Left ventricle myocardium inferior (tissue), 1 donor: ENCODE measurements around the gene FAT1. TPM values are rescaled to one million over a fixed set of nuclear protein-coding genes. Genes with fewer than 3 reads are reported as not detected.
"Not testable (repeated sequence)": the region's sequence is repeated elsewhere in the genome, so short reads cannot be mapped to it uniquely, and the experiment has no call there.

Experiments
- DNase-seq: peaks from one replicate; pipeline ENCODE4 v3.0.0-alpha.2; 2020
- H3K27ac ChIP-seq: fragments of 200-600 bp; replicated peaks from 2 replicates; pipeline ENCODE4 v1.8.0; 2021
- H3K27me3 ChIP-seq: fragments of 200-600 bp; 2 replicates; pipeline ENCODE4 v1.8.0; 2021; ENCODE audit warnings: low read depth
- H3K36me3 ChIP-seq: fragments of 200-600 bp; 2 replicates; pipeline ENCODE4 v1.8.0; 2021
- H3K4me1 ChIP-seq: fragments of 200-600 bp; 2 replicates; pipeline ENCODE4 v1.8.0; 2021
- H3K4me3 ChIP-seq: fragments of 200-600 bp; 2 replicates; pipeline ENCODE4 v1.8.0; 2021; ENCODE audit warnings: mild to moderate bottlenecking, moderate library complexity
- H3K9me3 ChIP-seq: fragments of 200-600 bp; replicated peaks from 2 replicates; pipeline ENCODE4 v1.8.0; 2021
- CTCF ChIP-seq: fragments of 200-600 bp; IDR thresholded peaks from 2 replicates; pipeline ENCODE4 v1.8.0; 2021; ENCODE audit warnings: antibody characterized with exemption, mild to moderate bottlenecking, borderline replicate concordance
- intact Hi-C: fragments of 100-400 bp; cut with micrococcal nuclease; formaldehyde crosslinking; loops from one replicate; pipeline ENCODE4 v1.11.0; 2022
- total RNA-seq: library from RNA; stranded (reverse); fragmentation: NEBNext Ultra II Directional; extraction: Animal tissue kit (Norgen Biotek cat#: 25700); gene quantifications from one replicate; pipeline ENCODE4 v1.2.1, GENCODE V29; 2021
- donor health status: DM: no; HTN: yes; CAD: no; lungs with severe emphysema.

FAT1 gene
- total RNA-seq, 1 donor from 2014 or later: 59.1 TPM

- peaks cover 30% of the 10 kb centered on the region for H3K4me1 ChIP-seq
- no peak for TF ChIP-seq CTCF
- intact Hi-C loops: no loop called here
- no peak overlapping the region for H3K27ac ChIP-seq
- no peak overlapping the region for H3K4me3 ChIP-seq
- no peaks in the 10 kb centered on the region for H3K9me3 ChIP-seq
- peaks cover 5% of the 10 kb centered on the region for H3K36me3 ChIP-seq
- no peaks in the 10 kb centered on the region for H3K27me3 ChIP-seq
- no peak for DNase-seq
Observed at GRCh38 chr4:186666252-186666651, 57.4 kb downstream of the FAT1 start.

GRCh38 chr4:186660403-186660802 lies 63.3 kb downstream of the FAT1 start:
- peaks cover 12% of the 10 kb centered on the region for H3K36me3 ChIP-seq
- intact Hi-C loops: no loop called here
- H3K27ac ChIP-seq: no peak overlapping the region
- H3K9me3 ChIP-seq: no peaks in the 10 kb centered on the region
- H3K27me3 ChIP-seq: no peaks in the 10 kb centered on the region
- H3K4me3 ChIP-seq: no peak overlapping the region
- H3K4me1 ChIP-seq: no peaks in the 10 kb centered on the region
- no peak for DNase-seq
- no peak for TF ChIP-seq CTCF

GRCh38 chr4:186659935-186660334 lies 63.7 kb downstream of the FAT1 start:
- TF ChIP-seq CTCF: no peak
- intact Hi-C loops: no loop called here
- H3K27ac ChIP-seq: no peak overlapping the region
- no peak for DNase-seq
- H3K4me1 ChIP-seq: no peaks in the 10 kb centered on the region
- no peaks in the 10 kb centered on the region for H3K27me3 ChIP-seq
- peaks cover 12% of the 10 kb centered on the region for H3K36me3 ChIP-seq
- no peak overlapping the region for H3K4me3 ChIP-seq
- no peaks in the 10 kb centered on the region for H3K9me3 ChIP-seq

GRCh38 chr4:186659456-186659855 lies 64.2 kb downstream of the FAT1 start:
- H3K4me3 ChIP-seq, H3K27me3 ChIP-seq, DNase-seq, H3K27ac ChIP-seq, intact Hi-C loops, H3K4me1 ChIP-seq, H3K9me3 ChIP-seq: not testable (repeated sequence)
- H3K36me3 ChIP-seq: peaks cover 12% of the 10 kb centered on the region

GRCh38 chr4:186658657-186659056 lies 65.0 kb downstream of the FAT1 start:
- Histone ChIP-seq H3K27ac (no peak overlapping the region), H3K27me3 (no peaks in the 10 kb centered on the region), H3K4me1 (peaks cover 4% of the 10 kb centered on the region), H3K9me3 (no peaks in the 10 kb centered on the region), H3K36me3 (peaks cover 12% of the 10 kb centered on the region), H3K4me3 (no peak overlapping the region)
- intact Hi-C loops: no loop called here
- no peak for DNase-seq
- TF ChIP-seq CTCF: no peak

GRCh38 chr4:186657764-186658163 lies 65.9 kb downstream of the FAT1 start:
- Histone ChIP-seq H3K27ac (no peak overlapping the region), H3K9me3 (no peaks in the 10 kb centered on the region), H3K36me3 (peaks cover 12% of the 10 kb centered on the region), H3K27me3 (no peaks in the 10 kb centered on the region), H3K4me1 (peaks cover 9% of the 10 kb centered on the region), H3K4me3 (no peak overlapping the region)
- no peak for TF ChIP-seq CTCF
- no peak for DNase-seq
- intact Hi-C loops: no loop called here
